ENCODE results near the gene WDR43. TPM values are rescaled to one million over a fixed set of nuclear protein-coding genes. Genes with fewer than 3 reads are reported as not detected.

The WDR43 gene
- total RNA-seq, 1 donor from 2014 or later = 27.6 TPM

DNA sequence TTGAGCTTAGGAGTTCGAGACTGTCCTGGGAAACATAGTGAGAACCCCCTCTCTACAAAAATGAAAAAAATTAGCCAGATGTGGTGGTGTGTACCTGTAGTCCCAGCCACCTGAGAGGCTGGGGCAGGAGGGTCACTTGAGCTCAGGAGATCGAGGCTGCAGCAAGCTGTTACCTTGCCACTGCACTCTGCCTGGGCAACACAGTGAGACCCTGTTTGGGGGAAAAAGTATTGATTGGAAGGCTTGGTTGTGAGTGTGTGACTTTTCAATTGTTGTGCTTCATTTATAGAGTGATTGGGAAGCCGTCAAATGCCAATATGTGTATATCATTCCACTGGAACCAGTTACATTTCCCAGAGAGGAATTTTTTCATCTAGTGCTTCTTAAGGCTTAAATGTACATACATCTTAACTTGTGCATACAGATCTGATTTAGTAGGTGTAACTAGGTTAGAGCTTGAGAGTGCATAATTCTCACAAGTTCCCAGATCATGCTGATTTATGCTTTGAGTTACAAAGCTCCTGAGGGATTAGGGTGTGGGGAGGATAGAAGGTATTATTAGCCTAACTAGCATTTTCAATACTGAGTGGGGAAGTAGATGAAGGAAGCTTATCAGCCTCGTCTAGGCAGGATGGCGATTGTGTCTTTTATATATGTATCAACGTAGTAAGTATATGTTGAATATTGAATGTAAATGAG is 15.3 kb downstream of the WDR43 start:
- DNase-seq (ENCODE audit: low spot score) = no peak

DNA sequence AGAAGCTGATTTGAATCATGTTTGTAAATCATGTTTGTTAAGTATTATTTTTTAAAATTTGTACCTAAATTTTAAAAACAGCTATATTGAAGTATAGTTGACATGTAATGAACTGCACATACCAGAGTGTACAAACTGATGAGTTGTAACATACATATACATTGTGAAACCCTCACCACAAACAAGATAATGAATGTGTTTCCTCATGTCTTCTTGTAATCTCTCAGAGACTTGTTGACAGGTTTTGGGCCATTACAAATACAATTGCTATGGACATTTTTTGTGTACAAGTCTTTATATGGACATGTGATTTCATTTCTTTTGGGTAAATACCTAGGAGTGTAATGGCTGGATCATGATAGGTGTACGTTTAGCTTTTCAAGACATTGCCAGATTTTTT is 21.5 kb downstream of the WDR43 start:
- no peak for DNase-seq (ENCODE audit: low spot score)

DNA sequence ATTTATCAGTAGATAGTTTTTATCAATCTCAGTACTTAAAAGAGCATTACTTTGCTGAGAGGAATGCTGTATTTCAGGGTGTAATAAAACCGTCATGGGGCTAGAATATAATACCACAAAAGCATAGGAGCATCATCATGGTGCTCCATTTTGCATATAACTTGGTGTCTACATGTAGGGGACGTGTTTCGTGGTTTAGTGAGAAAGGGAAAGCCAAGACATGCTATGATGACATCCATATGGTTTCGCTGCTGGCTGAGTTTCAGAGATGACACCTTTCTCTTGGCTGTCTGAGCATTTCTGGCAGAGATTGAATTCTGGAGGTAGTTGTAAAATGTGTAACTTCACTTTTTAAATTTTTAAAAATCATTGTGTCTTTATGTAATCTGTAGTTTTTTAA is 32.4 kb downstream of the WDR43 start:
- DNase-seq (ENCODE audit: low spot score) = no peak

DNA sequence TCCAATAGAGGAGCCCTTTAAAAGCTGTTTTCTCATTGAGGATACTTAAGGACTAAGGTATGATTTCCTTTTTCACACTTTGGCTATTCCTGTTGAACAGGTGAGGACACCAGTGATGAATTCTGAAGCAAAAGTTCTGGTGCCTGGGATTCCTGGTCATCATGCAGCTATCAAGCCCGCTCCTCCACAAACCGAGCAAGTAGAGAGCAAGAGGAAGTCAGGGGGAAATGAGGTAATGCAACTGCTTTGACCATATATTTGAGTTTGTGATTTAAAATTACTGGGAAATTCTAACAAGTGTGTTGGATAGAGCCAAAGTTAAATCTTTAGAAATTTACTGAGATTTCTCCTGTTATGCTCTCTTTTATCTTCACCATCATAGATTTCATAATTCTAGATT is 33.0 kb downstream of the WDR43 start:
- no peak for DNase-seq (ENCODE audit: low spot score)

DNA sequence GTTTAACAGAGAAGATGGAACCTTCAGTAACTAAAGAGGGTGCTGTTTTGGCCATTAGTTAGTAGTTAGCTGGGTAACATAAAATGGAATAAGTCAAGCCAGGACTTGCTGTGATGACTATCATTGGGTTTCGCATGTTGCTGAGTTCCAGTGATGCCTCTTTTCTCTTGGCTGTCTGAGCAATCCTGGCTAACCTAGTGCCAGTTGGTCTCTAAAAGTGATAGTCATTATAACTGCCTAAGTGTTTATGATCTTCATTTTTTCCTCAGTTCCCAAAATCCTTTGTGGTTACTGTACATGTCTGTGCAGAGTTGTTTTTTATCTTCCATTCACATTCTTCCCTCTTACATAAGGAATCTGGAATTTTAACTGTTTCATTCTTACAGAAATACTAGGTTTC is 33.4 kb downstream of the WDR43 start:
- DNase-seq (ENCODE audit: low spot score) = no peak

DNA sequence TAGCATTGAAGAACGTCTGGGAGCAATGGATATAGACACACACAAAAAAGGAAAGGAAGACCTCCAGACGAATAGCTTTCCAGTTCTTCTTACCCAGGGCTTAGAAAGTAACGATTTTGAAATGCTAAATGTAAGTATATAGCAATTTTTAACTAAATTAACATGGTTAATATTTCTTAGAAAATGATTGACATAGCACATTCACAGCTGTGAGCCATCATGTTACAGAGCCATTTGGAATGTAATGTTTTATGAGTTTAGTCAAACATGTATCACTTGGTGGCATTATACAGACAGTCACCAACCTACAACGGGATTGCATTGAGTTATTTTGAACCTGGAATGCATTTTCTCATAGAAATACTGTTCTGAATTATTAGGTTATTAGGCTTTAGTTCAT is 35.1 kb downstream of the WDR43 start:
- no peak for DNase-seq (ENCODE audit: low spot score)

DNA sequence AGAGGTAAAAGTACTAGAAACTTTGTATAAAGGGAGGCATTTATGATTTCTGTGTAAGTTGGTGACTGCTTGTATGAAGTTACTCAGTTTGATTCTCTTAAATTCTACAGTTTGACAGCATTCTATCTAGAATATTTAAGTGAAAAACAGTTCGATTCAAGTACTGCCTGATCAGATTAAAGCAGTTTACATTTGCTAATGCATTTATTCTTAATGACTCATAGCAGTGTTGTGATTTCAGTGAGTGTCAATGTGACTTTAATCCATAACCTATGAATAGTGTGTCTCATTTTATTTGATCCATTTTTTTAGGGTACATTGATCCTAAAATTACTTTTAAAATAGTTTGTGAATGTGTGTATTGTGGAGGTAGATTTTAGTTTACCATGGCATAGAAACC is 35.7 kb downstream of the WDR43 start:
- no peak for DNase-seq (ENCODE audit: low spot score)

DNA sequence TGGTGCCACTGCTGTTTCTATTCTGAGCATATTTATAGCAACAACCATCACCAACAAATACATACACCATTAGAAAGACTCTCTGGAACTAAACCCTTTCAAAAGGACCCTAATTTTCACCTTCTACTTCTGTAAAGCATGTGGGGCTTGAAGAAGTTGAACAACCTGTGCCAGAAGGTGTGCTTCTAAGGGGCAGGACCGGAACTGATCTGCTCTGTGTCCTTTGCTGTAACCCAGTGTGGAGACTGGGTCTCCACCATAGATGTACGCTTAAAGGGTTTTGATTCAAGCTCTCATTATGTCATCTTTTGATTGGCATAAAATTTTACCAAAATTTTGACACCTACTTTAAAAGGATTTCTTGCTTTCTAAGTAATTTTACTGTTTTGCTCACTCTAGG is 40.3 kb downstream of the WDR43 start:
- no peak for DNase-seq (ENCODE audit: low spot score)

DNA sequence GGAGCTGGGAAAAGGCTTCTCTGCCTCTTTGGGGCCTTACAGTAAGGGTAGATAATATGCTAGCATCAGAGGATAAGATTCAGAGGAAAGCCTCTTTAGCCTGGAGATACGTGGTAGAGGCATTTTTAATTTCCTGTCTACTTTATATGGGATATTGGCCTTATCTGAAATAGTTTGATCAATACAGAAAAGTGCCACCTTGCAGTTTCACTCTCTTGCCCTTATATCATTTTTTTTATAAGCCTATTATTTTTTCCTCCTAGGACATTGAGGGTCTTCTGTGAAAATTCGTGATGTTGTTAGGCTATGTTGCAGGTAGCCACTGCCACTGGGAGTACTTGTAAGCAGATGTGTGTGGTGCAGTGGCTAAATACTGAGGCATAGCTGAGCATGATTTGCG is 46.5 kb downstream of the WDR43 start:
- no peak for DNase-seq (ENCODE audit: low spot score)

DNA sequence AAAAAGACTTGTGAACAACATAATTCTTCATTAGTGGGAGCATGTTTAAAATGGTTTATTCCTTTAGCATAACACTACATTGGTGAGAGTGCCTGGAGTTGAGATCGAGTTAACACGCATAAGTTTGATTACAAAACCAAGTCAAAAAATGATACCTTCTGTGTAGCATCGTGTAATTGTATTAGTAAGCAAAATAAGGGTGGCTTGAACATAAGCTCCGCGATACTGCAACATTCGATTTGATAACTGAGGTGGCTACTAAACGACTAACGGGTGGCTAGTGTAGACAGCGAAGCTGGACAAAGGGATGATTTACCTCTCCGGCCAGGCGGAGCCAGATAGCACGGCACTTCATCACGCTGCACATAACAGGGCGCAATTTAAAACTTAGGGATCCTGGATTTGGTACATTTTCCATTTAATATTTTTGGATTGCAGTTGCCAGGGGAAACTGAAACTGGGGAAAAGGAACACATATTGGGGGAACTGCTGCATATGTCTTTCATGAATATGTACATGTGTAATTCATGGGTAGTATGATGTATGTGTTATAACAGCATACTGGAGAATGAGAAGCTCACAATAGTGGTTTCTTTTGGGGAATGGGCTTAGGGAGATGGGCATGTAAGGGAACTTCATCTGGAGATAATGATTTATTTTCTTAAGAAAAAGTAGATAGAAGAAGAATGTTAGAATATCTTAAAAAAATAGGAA is 50.2 kb downstream of the WDR43 start:
- DNase-seq (ENCODE audit: low spot score) = no peak

DNA sequence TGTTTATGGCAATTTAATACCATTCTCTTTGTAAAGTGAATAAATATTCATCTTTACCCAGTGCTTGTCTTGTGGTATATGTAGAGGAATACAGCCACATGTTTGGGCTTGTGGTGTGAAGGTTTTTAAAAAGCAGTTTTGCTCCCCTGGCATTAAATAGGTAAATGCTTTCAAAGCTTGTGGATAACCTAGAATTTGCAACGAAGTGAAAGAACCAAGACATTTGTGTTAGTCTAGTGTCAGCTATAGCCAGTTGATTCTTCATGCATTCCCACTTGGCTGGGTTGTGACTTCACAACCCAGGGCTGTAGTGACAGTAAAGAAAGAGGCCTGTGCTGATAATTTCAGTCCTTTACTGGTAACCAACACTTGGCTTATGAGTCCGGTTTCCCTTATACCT is 53.7 kb downstream of the WDR43 start:
- DNase-seq (ENCODE audit: low spot score) = no peak

DNA sequence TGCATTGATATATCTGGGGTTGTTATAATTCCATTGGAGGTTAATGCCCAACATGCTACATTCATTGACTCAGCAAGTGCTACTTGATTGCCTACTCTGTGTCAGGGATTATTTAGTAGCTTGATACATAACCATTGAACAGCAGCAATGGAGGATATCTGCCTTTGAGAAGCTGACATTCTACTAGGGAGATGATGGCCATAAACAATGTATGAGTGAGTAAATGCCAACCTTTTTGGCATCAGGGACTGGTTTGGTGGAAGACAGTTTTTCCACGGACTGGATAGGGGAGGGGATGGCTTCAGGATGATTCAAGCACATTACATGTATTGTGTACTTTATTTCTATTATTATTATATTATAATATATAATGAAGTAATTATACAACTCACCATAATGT is 54.7 kb downstream of the WDR43 start:
- no peak for DNase-seq (ENCODE audit: low spot score)

DNA sequence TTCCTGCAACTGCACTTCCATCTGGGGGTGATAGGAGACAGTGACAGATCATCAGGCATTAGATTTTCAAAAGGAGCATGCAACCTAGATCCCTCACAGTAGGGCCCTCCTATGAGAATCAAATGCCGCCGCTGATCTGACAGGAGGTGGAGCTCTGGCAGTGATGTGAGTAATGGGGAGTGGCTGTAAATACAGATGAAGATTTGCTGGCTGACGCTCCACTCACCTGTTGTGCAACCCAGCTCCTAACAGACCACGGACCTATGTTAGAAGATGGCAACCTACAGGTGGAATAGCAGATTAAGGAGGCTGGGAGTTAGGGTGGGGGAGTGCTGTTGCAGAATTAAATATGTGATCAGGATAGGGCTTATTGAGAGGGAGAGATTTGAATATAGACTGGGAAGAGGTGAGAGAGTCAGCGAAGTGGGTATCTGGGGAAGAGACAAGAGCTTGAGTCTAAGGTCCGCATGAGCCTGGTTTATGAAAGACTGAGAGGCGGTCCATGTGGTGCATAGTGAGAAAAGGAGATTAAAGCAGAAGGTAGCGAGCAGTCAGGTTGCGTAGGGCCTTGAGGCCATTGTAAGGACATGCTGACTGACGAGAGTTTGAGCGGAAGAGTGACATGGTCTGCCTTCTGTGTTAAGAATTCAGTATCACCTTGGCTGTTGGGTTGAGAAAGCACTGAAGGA is 55.3 kb downstream of the WDR43 start:
- DNase-seq (ENCODE audit: low spot score) = no peak

DNA sequence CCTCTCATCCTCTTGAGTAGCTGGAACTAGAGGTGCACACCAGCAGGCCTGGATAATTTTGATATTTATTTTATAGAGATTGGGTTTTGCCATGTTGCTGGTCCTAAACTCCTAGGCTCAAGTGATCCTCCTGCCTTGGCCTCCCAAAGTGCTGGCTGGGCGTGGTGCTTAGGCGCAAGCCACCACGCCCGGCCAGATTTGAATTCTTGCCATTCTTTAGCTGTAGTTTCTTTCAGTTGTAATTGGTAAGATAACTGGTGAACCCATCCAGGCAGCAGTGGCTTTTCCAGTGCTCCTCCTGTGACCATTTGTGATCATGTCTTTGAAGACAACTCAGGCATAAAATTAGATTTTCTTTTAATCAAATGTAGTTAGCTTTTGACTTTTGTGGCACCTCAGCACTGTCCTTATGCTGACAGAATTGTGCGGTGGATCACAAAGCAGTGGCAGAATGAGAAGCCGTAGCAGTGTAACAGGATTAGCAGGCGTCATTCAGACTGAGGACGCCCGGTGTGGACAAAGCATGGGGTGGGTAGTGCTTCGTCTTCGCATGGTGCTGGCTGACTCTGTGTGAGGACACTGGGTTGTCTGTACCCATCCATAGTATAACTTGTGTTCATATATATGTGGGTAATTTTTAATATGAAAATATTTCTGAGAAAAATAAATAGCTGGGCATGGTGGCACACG is 56.6 kb downstream of the WDR43 start:
- no peak for DNase-seq (ENCODE audit: low spot score)

DNA sequence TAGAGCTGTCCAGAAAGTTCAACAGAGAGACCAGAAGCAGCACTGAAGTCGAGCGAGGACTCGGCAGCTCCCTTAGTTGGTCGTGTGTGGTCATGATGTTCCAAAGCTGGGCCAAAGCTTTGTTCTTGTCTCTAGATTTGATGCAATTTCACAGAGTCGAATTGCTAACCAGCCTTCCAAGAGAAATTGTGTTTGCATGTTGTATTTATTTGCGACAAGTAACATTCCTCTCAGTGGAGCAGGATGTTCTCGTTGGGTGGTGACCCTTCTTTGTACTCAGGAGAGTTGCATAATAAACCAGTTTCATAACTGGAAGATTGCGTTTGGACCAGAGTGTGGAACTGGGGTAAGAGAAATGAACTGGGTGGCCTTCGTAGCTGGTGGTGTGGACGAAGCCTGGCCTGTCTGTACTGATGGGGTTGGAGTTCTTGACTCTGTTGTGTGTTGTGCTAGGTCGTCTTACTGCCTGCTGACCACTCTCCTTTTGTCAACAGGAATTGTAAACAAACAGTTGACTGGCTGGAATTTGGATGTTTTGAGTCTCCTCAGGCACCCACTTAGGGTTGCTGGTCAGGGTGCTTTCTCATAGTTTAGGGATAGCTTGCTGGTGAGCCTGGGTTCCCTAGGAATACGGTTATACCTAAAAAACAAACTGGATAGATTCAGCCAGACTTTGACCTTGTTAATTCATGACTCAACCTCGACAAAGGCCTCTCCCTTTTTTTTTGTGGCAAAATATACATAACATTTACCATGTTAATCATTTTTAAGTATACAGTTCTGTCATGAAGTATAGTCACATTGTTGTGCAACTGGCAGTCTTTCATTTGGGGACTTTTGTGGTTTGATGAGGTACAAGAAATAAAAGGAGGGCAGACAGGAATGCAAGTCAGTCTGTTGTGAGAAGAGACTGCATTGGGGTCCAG is 57.7 kb downstream of the WDR43 start:
- DNase-seq (ENCODE audit: low spot score) = peak; percentile 25

DNA sequence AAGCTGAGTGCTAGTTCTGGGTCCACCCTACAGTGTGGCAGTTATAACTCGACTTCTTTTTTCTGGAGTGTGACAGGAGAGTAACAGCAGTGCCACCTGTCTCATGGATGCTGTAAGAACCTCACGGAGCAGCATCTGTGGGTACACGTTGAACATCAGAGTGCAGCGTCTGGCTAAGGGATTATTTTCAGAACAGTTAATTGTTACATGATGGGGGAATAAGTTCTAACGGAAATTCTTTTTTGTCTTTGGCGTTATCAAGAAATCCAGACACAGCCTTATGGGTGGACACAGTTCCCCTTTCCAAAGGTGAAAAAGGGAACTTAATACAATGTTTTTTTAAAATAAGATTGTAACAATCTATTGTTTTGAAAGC is 58.4 kb downstream of the WDR43 start:
- DNase-seq (ENCODE audit: low spot score) = no peak

DNA sequence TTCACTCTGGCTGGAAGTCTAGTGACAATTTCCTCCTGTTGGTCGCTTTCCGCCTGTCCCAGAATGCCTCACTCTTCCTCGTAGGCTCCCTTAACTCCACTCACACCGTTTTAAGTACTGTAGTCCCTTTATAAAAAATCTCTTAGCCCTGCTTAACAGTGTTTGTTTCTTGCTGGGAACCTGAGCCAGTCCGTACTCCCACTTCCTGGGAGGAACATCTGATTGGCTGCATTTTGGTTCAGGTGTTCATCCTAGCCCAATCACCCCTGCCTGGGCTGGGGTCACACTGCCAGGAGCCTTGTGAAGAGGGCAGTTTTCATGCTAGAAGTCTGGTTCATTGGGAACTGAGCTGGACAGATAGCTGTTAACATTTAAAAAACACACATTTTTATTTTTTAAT is 61.0 kb downstream of the WDR43 start:
- no peak for DNase-seq (ENCODE audit: low spot score)

DNA sequence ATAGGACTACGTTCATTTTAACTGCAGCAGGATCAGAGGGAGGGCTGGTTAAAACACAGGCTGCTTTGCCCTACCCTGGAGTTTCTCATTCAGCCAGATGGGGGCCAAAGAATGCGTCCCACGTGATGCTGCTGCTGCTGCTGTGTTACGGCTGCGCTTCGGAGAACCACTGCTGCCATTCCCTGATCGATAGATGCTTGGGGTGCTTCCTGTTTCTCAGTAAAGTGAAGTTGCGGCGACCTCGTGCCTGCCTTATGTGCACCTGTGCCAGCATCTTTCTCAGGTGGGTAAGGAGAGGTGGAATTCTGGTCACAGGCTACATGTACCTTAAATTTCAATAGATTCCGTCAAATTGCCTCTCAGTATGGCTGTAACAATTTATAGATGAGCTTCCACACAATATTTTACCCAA is 62.0 kb downstream of the WDR43 start:
- DNase-seq (ENCODE audit: low spot score) = peak; percentile 65

DNA sequence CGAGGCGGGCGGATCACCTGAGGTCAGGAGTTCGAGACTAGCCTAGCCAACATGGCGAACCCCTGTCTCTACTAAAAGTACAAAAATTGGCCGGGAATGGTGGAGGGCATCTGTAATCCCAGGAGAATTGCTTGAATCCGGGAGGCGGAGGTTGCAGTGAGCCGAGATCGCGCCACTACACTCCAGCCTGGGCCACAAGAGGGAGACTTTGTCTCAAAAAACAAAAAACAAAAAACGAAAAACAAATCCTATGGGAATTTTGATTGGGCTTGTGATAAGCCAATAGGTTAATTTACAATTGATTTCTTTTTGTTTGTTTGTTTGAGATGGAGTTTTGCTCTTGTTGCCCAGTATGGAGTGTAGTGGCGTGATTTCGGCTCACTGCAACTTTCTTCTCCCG is 62.4 kb downstream of the WDR43 start:
- DNase-seq (ENCODE audit: low spot score) = no peak

DNA sequence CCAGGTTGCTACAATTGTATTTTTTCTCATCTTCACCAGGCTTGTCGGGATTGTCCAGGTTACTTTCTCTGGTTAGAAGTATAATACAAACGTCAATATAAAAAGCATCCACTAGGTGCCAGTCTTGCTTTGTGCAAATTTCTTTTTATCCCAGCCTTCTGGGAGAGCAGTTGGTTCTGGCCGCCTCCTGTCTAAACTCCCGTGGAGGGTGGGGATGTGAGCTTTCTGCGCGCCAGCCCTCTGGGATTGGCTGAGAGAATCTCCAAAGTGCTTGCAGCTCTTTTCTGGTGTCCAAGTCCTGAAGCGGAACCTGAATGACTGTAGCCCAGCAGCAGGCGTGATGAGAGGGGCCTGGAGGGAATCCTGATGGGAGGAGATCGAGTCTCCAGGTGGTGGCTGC is 64.2 kb downstream of the WDR43 start:
- peak; percentile 66 for DNase-seq (ENCODE audit: low spot score)

DNA sequence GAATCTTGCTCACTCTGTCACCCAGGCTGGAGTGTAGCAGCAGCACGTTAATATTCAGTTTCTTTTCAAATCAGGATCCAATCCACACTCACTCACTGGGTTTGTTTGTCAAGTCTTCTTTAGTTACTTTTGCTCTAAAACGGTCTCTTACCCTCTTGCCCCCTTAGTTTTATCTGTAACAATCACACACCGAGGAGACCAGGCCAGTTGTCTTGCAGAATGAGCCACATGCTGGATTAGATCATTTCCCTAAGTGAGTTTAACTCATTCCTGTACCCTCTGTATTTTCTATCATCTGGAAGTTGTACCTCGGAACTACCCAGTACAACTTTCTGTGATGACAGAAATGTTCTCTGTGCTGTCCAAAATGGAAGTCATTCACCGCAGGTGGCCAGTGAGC is 65.9 kb downstream of the WDR43 start:
- no peak for DNase-seq (ENCODE audit: low spot score)

DNA sequence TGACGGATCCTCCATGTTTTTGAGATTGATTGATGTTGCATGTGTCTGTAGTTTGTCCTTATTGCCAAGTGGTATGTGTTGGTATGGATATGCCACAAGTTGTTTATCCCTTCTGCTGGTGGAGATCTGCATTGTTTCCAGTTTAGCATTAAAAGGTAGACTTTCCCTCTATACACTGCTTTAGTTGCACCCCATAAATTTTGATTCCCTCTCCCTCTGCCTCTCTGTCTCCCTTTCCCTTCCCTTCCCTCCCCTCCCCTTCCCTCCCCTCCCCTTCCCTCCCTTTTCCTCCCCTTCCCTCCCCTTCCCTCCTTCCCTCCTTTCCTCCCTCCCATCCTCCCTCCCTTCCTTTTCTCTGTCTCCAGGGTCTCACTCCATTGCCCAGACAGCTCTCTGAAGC is 68.0 kb downstream of the WDR43 start:
- no peak for DNase-seq (ENCODE audit: low spot score)

Measured in mucosa of gallbladder (tissue), 1 donor.